Measurements from ENCODE around the gene USP25. TPM values are rescaled to one million over a fixed set of nuclear protein-coding genes. Genes with fewer than 3 reads are reported as not detected.

The USP25 gene
- total and polyA plus RNA-seq, 9 of the 15 experiments (the other 6 are each of a cell fraction or from before 2014, with no cell fraction given): 7.8 to 44.9 (median 31.4) TPM

- intact Hi-C loops (cut with micrococcal nuclease): no loop called here
- DNase-seq (ENCODE audit: extremely low read depth in 1 of 4, low spot score in 3 of 4) (no peak), FAIRE-seq (no peak), ATAC-seq (no peak)
- Histone ChIP-seq H3K9me3 (replicated peaks; ENCODE audit: control insufficient read depth, insufficient read depth, low read depth, low read length) (no peaks in the 10 kb centered on the region), H3K9ac (ENCODE audit: insufficient read depth in 1 of 2, low read depth in 2 of 2, low read length in 2 of 2) (no peak overlapping the region), H3K36me3 (ENCODE audit: control insufficient read depth, insufficient read depth, low read length) (peaks cover 25% of the 10 kb centered on the region), H3K4me2 (ENCODE audit: insufficient read depth, low read length) (no peak overlapping the region), H3K9me1 (ENCODE audit: control insufficient read depth, insufficient read depth, low read length) (no peaks in the 10 kb centered on the region), H3K4me1 (replicated peaks in 1 of 2; ENCODE audit: control insufficient read depth in 2 of 2, insufficient read depth in 2 of 2, low read length in 2 of 2) (no peaks in the 10 kb centered on the region), H4K20me1 (replicated peaks; ENCODE audit: control insufficient read depth, insufficient read depth, low read length) (no peaks in the 10 kb centered on the region), H3K27ac (ENCODE audit: extremely low read depth, low read depth, low read length) (no peak overlapping the region), H3K4me3 (no peak overlapping the region), H3K27me3 (ENCODE audit: control insufficient read depth in 2 of 2, insufficient read depth in 2 of 2, low read length in 2 of 2) (no peaks in the 10 kb centered on the region), H2AFZ (ENCODE audit: low read depth, low read length) (no peak overlapping the region), H3K79me2 (ENCODE audit: control insufficient read depth, insufficient read depth, low read length) (no peaks in the 10 kb centered on the region)
- in situ Hi-C loops (cut with MboI): no loop called here
- POLR2A ChIA-PET: interaction anchor here (0.6 kb wide), 1 partner anchor 11 kb away, joined by 3 read pairs; no protein-coding TSS in a partner anchor
- BruUV-seq (replicated peaks): no TSS peak
- CTCF ChIA-PET (ENCODE audit: low intra/inter-chr PET ratio): no interaction called here
- WGBS (ENCODE audit: insufficient coverage, low coverage, missing lambda C conversion rate): 82% methylated on average over 1 of the region's 1 CpG
- TF ChIP-seq POLR2B (IDR thresholded peaks at IDR 0.05; ENCODE audit: low read depth, partially characterized antibody) (no peak), ZBTB9 (CRISPR knock-in tag; IDR thresholded peaks at IDR 0.05) (no peak), HMG20B (CRISPR knock-in tag; IDR thresholded peaks at IDR 0.05) (no peak), ZFP1 (CRISPR knock-in tag; IDR thresholded peaks at IDR 0.05) (no peak), STAG1 (CRISPR knock-in tag; IDR thresholded peaks at IDR 0.05; ENCODE audit: borderline replicate concordance) (no peak), ETS2 (tag; IDR thresholded peaks at IDR 0.05; ENCODE audit: borderline replicate concordance, poor library complexity, severe bottlenecking) (no peak), NCOR1 (IDR thresholded peaks at IDR 0.05) (no peak), ZBTB5 (IDR thresholded peaks at IDR 0.05) (no peak), ZNF124 (CRISPR knock-in tag; IDR thresholded peaks at IDR 0.05) (no peak), TRIM28 (IDR thresholded peaks at IDR 0.05) (no peak), ZNF318 (IDR thresholded peaks at IDR 0.05; ENCODE audit: borderline replicate concordance in 1 of 2, low read depth in 1 of 2) (no peak)
Measured at GRCh38 chr21:15856813-15857212, 127.0 kb downstream of the USP25 start.
